ENCODE measurements around the gene LZIC. TPM values are rescaled to one million over a fixed set of nuclear protein-coding genes. Genes with fewer than 3 reads are reported as not detected.

The LZIC gene
- total RNA-seq, 1 donor from 2014 or later, result 38.0 TPM

DNA sequence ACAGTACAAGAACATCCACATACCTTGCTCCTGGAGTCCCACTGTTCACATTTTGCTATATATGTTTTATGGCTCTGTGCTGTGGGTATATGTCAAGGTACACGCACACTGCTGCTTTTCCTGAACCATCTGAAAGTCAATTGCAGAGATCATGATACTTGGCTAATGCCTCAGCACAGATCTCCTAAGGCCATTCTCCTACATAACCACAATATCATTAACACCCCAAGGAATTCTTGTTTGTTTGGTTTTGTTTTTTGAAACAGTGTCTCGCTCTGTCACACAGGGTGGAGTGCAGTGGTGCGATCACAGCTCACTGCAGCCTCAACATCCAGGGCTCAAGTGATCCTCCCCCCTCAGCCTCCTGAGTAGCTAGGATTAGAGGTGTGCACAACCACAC lies 49.1 kb downstream of the LZIC start:
- peaks cover 46% of the 10 kb centered on the region for H3K4me1 Mint-ChIP-seq (ENCODE audit: low read depth, unreplicated experiment)
- Histone ChIP-seq H3K9me3 (ENCODE audit: insufficient read depth, low read depth, low read length) (no peaks in the 10 kb centered on the region), H2AFZ (ENCODE audit: low read depth, low read length) (no peak overlapping the region), H3K79me2 (ENCODE audit: insufficient read depth, low read length) (no peaks in the 10 kb centered on the region), H3K27me3 (ENCODE audit: insufficient read depth, low read length) (no peaks in the 10 kb centered on the region), H3K9ac (ENCODE audit: low read length) (peak overlapping the region; percentile 5), H3K4me1 (ENCODE audit: insufficient read depth, low read length) (peaks cover 44% of the 10 kb centered on the region), H3K36me3 (ENCODE audit: insufficient read depth, low read length) (no peaks in the 10 kb centered on the region), H3K27ac (ENCODE audit: low read depth, low read length) (peak overlapping the region; percentile 57), H4K20me1 (ENCODE audit: insufficient read depth, low read length) (no peaks in the 10 kb centered on the region), H3K4me2 (ENCODE audit: low read length) (peak overlapping the region; percentile 79), H3K4me3 (ENCODE audit: insufficient read depth, low read depth, low read length) (no peak overlapping the region)
- H3K27me3 Mint-ChIP-seq (ENCODE audit: low read depth, unreplicated experiment), result no peaks in the 10 kb centered on the region
- no peak for FAIRE-seq
- H3K4me3 Mint-ChIP-seq (ENCODE audit: unreplicated experiment), result no peak overlapping the region
- TF ChIP-seq, protein P1, sequence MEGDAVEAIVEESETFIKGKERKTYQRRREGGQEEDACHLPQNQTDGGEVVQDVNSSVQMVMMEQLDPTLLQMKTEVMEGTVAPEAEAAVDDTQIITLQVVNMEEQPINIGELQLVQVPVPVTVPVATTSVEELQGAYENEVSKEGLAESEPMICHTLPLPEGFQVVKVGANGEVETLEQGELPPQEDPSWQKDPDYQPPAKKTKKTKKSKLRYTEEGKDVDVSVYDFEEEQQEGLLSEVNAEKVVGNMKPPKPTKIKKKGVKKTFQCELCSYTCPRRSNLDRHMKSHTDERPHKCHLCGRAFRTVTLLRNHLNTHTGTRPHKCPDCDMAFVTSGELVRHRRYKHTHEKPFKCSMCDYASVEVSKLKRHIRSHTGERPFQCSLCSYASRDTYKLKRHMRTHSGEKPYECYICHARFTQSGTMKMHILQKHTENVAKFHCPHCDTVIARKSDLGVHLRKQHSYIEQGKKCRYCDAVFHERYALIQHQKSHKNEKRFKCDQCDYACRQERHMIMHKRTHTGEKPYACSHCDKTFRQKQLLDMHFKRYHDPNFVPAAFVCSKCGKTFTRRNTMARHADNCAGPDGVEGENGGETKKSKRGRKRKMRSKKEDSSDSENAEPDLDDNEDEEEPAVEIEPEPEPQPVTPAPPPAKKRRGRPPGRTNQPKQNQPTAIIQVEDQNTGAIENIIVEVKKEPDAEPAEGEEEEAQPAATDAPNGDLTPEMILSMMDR (IDR thresholded peaks at IDR 0.05; ENCODE audit: insufficient read depth, low read depth, low read length), result no peak
- no peak for TF ChIP-seq EZH2 (IDR thresholded peaks at IDR 0.05; ENCODE audit: insufficient read depth, low read length)
- no peaks in the 10 kb centered on the region for H3K36me3 Mint-ChIP-seq (ENCODE audit: low read depth, unreplicated experiment)
- H3K9me3 Mint-ChIP-seq (ENCODE audit: unreplicated experiment), result no peaks in the 10 kb centered on the region
- DNase-seq (ENCODE audit: low read depth), result no peak
- peak overlapping the region; percentile 73 for H3K27ac Mint-ChIP-seq (ENCODE audit: unreplicated experiment)

DNA sequence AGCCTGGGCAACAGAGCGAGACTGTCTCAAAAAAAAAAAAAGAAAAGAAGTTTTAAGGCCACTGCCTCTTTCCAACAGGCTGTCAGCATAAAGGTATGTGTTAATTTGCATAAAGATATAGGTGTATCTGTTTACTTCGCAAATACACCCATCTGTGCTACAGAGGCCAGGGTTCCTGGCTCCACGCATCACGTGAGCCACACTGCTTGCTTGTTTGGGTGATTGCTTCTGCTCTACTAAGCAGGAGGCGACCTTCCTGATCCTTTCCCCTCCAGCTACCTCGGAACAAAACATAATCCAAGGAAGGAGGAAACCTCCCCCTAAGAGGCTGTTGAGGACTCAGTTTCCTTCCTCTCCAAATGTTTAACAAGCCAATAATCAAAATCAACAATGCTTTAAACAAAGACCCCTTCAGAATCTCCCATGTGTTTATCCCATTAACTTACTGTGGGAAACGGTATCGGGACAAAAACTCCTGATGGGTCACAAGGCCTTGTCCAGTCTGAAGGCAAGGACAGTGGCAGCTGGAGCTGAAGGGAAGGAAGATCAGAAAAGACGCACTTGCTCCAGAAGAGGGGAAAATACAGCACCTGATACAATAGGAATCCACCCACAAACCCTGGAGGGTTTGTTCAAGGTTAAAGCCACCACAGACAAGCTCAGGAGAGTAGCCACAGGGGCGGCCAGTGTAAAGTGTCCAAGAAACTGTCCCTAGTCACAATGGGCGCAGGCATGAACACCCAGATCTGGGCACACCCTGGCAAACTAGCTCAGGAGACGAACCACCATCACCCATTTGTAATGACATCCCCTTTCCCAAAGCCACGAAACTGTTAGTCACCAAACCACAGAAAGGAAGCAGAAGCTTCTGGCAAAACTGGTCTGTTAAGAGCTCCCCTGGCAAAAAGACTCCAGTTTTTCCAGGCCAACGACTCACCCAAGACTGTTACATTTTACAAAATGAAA lies 50.3 kb downstream of the LZIC start:
- DNase-seq (ENCODE audit: low read depth) (peak; percentile 87), FAIRE-seq (peak; percentile 75)
- peaks cover 49% of the 10 kb centered on the region for H3K4me1 Mint-ChIP-seq (ENCODE audit: low read depth, unreplicated experiment)
- H3K27ac Mint-ChIP-seq (ENCODE audit: unreplicated experiment), result peak overlapping the region; percentile 43
- no peaks in the 10 kb centered on the region for H3K27me3 Mint-ChIP-seq (ENCODE audit: low read depth, unreplicated experiment)
- TF ChIP-seq, protein P1 (IDR thresholded peaks at IDR 0.05; ENCODE audit: insufficient read depth, low read depth, low read length), result no peak
- TF ChIP-seq EZH2 (IDR thresholded peaks at IDR 0.05; ENCODE audit: insufficient read depth, low read length), result no peak
- Histone ChIP-seq H2AFZ (ENCODE audit: low read depth, low read length) (no peak overlapping the region), H3K79me2 (ENCODE audit: insufficient read depth, low read length) (no peaks in the 10 kb centered on the region), H4K20me1 (ENCODE audit: insufficient read depth, low read length) (no peaks in the 10 kb centered on the region), H3K9me3 (ENCODE audit: insufficient read depth, low read depth, low read length) (no peaks in the 10 kb centered on the region), H3K36me3 (ENCODE audit: insufficient read depth, low read length) (no peaks in the 10 kb centered on the region), H3K27me3 (ENCODE audit: insufficient read depth, low read length) (no peaks in the 10 kb centered on the region), H3K27ac (ENCODE audit: low read depth, low read length) (peak overlapping the region; percentile 57), H3K9ac (ENCODE audit: low read length) (peak overlapping the region; percentile 5), H3K4me3 (ENCODE audit: insufficient read depth, low read depth, low read length) (peak overlapping the region; percentile 38), H3K4me2 (ENCODE audit: low read length) (peak overlapping the region; percentile 79), H3K4me1 (ENCODE audit: insufficient read depth, low read length) (peaks cover 45% of the 10 kb centered on the region)
- H3K4me3 Mint-ChIP-seq (ENCODE audit: unreplicated experiment), result peak overlapping the region; percentile 35
- no peaks in the 10 kb centered on the region for H3K9me3 Mint-ChIP-seq (ENCODE audit: unreplicated experiment)
- no peaks in the 10 kb centered on the region for H3K36me3 Mint-ChIP-seq (ENCODE audit: low read depth, unreplicated experiment)

DNA sequence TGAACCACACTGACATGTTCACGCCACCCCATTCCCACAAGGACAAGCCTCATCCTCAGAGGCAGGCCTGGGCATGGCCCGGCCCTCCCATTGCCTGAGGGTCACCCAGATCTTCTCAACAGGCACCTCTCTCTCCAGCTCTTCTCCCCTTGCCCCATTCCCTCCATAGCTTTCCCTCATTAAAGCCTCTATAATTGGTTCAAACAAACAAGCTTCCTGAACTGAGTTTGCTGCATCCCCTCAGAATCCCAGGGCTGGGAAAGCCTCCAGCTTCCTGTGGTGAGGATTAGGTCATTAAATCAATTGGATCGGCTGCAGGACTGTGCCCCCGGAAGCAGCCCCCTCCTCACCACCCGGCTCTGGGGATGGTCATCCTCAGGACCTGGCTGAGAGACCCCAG lies 52.0 kb downstream of the LZIC start:
- FAIRE-seq, result no peak
- peak overlapping the region; percentile 81 for H3K27ac Mint-ChIP-seq (ENCODE audit: unreplicated experiment)

More for the DNA sequence above, 52.0 kb downstream of the LZIC start:
- Histone ChIP-seq H3K9me3 (ENCODE audit: insufficient read depth, low read depth, low read length) (no peaks in the 10 kb centered on the region), H3K36me3 (ENCODE audit: insufficient read depth, low read length) (no peaks in the 10 kb centered on the region), H2AFZ (ENCODE audit: low read depth, low read length) (no peak overlapping the region), H3K4me3 (ENCODE audit: insufficient read depth, low read depth, low read length) (no peak overlapping the region), H4K20me1 (ENCODE audit: insufficient read depth, low read length) (peaks cover 9% of the 10 kb centered on the region), H3K9ac (ENCODE audit: low read length) (peak overlapping the region; percentile 36), H3K4me2 (ENCODE audit: low read length) (peak overlapping the region; percentile 68), H3K4me1 (ENCODE audit: insufficient read depth, low read length) (peaks cover 45% of the 10 kb centered on the region), H3K27ac (ENCODE audit: low read depth, low read length) (peak overlapping the region; percentile 61), H3K27me3 (ENCODE audit: insufficient read depth, low read length) (no peaks in the 10 kb centered on the region), H3K79me2 (ENCODE audit: insufficient read depth, low read length) (no peaks in the 10 kb centered on the region)
- H3K36me3 Mint-ChIP-seq (ENCODE audit: low read depth, unreplicated experiment), result peaks cover 2% of the 10 kb centered on the region
- no peaks in the 10 kb centered on the region for H3K27me3 Mint-ChIP-seq (ENCODE audit: low read depth, unreplicated experiment)
- peaks cover 49% of the 10 kb centered on the region for H3K4me1 Mint-ChIP-seq (ENCODE audit: low read depth, unreplicated experiment)
- TF ChIP-seq, protein P1 (IDR thresholded peaks at IDR 0.05; ENCODE audit: insufficient read depth, low read depth, low read length), result no peak
- TF ChIP-seq EZH2 (IDR thresholded peaks at IDR 0.05; ENCODE audit: insufficient read depth, low read length), result no peak
- peak; percentile 46 for DNase-seq (ENCODE audit: low read depth)
- no peaks in the 10 kb centered on the region for H3K9me3 Mint-ChIP-seq (ENCODE audit: unreplicated experiment)
- H3K4me3 Mint-ChIP-seq (ENCODE audit: unreplicated experiment), result no peak overlapping the region
